Prostate gland (tissue), 2 donors: ENCODE data around the gene NCAPG2.

ENCODE experiments used
- POLR2A ChIP-seq: fragments of 450-650 bp; IDR thresholded peaks from one replicate; pipeline ENCODE4 v1.6.1; 2016; ENCODE audit warnings: antibody characterized with exemption, mild to moderate bottlenecking
- TF ChIP-seq, protein P1 (sequence below), 4 experiments: fragments of 200-600 bp in 2 of 4; fragments of 450-650 bp in 2 of 4; sonication (generic) in 2 of 4; IDR thresholded peaks; 1 replicate in 3 of 4; 2 replicates in 1 of 4; pipeline ENCODE4 v1.5.1; 2016 to 2019; ENCODE audit warnings: antibody characterized with exemption in 4 of 4, mild to moderate bottlenecking in 2 of 4, moderate library complexity in 2 of 4

DNA sequence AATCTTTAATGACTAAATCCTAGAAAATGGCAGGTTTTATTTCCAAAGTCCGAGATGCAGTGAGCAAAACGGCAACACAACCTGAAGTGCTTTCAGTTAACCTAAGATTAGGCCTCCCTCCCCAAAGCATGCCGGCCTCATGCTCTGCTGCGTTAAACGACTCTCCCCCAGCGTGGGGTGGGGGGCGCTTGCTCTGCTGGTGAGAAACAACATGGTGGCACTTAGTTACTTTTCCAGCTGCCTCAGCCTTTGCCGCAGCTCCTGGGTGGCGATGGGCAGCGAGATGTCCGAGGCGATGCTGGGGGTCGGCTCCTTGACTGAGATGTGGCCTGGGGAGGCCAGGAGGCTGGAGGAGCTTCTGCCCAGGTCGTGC lies 36.7 kb upstream of the NCAPG2 start:
- TF ChIP-seq, protein P1, sequence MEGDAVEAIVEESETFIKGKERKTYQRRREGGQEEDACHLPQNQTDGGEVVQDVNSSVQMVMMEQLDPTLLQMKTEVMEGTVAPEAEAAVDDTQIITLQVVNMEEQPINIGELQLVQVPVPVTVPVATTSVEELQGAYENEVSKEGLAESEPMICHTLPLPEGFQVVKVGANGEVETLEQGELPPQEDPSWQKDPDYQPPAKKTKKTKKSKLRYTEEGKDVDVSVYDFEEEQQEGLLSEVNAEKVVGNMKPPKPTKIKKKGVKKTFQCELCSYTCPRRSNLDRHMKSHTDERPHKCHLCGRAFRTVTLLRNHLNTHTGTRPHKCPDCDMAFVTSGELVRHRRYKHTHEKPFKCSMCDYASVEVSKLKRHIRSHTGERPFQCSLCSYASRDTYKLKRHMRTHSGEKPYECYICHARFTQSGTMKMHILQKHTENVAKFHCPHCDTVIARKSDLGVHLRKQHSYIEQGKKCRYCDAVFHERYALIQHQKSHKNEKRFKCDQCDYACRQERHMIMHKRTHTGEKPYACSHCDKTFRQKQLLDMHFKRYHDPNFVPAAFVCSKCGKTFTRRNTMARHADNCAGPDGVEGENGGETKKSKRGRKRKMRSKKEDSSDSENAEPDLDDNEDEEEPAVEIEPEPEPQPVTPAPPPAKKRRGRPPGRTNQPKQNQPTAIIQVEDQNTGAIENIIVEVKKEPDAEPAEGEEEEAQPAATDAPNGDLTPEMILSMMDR (IDR thresholded peaks at IDR 0.05), result no peak
- TF ChIP-seq POLR2A, result no peak
